ENCODE measurements around the gene FREM1. TPM values are rescaled to one million over a fixed set of nuclear protein-coding genes. Genes with fewer than 3 reads are reported as not detected.

Gene FREM1
- total RNA-seq, 1 donor from 2014 or later = 1.7 TPM

DNA sequence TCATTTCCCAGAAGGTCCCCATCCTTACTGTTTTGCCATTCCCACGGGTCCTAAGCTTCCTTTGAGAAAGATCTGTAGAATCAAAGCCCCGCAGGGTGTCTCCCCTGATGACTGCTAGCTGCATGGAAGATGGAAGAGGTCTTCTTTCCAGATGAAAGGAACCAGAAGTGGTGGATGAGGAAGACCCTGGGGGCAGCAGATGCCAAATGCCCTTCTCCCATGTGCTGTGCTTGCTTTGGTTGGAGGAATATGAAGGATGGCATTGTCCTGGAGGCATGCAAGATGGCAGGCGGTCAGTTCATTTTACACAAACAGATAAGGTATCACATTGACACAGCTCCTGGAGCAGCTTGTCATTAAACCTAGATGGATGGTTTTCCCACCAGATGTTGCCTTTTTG, 161.9 kb downstream of the FREM1 start:
- H3K27me3 Mint-ChIP-seq (ENCODE audit: unreplicated experiment) = no peaks in the 10 kb centered on the region
- TF ChIP-seq CTCF (IDR thresholded peaks at IDR 0.05; ENCODE audit: partially characterized antibody, unreplicated experiment) = no peak
- no peaks in the 10 kb centered on the region for H3K9me3 Mint-ChIP-seq (ENCODE audit: unreplicated experiment)
- no peak overlapping the region for H3K4me3 Mint-ChIP-seq (ENCODE audit: unreplicated experiment)
- no peak for DNase-seq
- H3K36me3 Mint-ChIP-seq (ENCODE audit: unreplicated experiment) = no peaks in the 10 kb centered on the region
- H3K27ac Mint-ChIP-seq (ENCODE audit: unreplicated experiment) = no peak overlapping the region
- peaks cover 10% of the 10 kb centered on the region for H3K4me1 Mint-ChIP-seq (ENCODE audit: low read depth, unreplicated experiment)

GRCh38 chr9:14747111-14747510, 163.1 kb downstream of the FREM1 start:
- H3K4me1 Mint-ChIP-seq (ENCODE audit: low read depth, unreplicated experiment) = peaks cover 10% of the 10 kb centered on the region
- H3K36me3 Mint-ChIP-seq (ENCODE audit: unreplicated experiment) = no peaks in the 10 kb centered on the region
- TF ChIP-seq CTCF (IDR thresholded peaks at IDR 0.05; ENCODE audit: partially characterized antibody, unreplicated experiment) = no peak
- H3K27me3 Mint-ChIP-seq (ENCODE audit: unreplicated experiment) = no peaks in the 10 kb centered on the region
- H3K9me3 Mint-ChIP-seq (ENCODE audit: unreplicated experiment) = no peaks in the 10 kb centered on the region
- DNase-seq = no peak
- H3K4me3 Mint-ChIP-seq (ENCODE audit: unreplicated experiment) = no peak overlapping the region
- no peak overlapping the region for H3K27ac Mint-ChIP-seq (ENCODE audit: unreplicated experiment)

DNA sequence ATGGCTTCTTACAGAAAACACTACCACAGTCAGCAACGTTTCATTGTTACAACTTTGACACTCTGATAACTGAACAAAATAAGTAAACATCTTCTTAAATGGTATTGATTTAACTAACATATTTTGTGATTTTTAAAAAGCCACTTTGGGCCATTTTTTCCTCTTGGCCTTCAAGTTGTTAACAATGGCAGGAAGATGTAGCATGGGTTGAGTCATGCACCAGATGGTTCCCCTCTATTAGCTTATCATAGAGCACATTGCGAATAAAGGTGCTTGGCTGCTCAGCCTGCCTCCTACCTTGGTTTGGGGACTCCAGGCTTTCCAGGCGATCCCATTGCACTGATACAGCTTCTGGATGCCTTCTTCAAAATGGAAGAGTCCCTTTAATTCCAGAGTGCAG, 163.6 kb downstream of the FREM1 start:
- DNase-seq = no peak
- H3K27ac Mint-ChIP-seq (ENCODE audit: unreplicated experiment) = no peak overlapping the region
- no peak overlapping the region for H3K4me3 Mint-ChIP-seq (ENCODE audit: unreplicated experiment)
- TF ChIP-seq CTCF (IDR thresholded peaks at IDR 0.05; ENCODE audit: partially characterized antibody, unreplicated experiment) = no peak
- H3K9me3 Mint-ChIP-seq (ENCODE audit: unreplicated experiment) = no peaks in the 10 kb centered on the region
- H3K36me3 Mint-ChIP-seq (ENCODE audit: unreplicated experiment) = no peaks in the 10 kb centered on the region
- peaks cover 10% of the 10 kb centered on the region for H3K4me1 Mint-ChIP-seq (ENCODE audit: low read depth, unreplicated experiment)
- H3K27me3 Mint-ChIP-seq (ENCODE audit: unreplicated experiment) = no peaks in the 10 kb centered on the region

GRCh38 chr9:14744768-14745167, 165.5 kb downstream of the FREM1 start:
- Mint-ChIP-seq H3K27me3 (ENCODE audit: unreplicated experiment) (peaks cover 2% of the 10 kb centered on the region), H3K4me3 (ENCODE audit: unreplicated experiment) (no peak overlapping the region), H3K4me1 (ENCODE audit: low read depth, unreplicated experiment) (peaks cover 8% of the 10 kb centered on the region), H3K9me3 (ENCODE audit: unreplicated experiment) (no peaks in the 10 kb centered on the region), H3K36me3 (ENCODE audit: unreplicated experiment) (no peaks in the 10 kb centered on the region), H3K27ac (ENCODE audit: unreplicated experiment) (no peak overlapping the region)
- TF ChIP-seq CTCF (IDR thresholded peaks at IDR 0.05; ENCODE audit: partially characterized antibody, unreplicated experiment) = no peak
- no peak for DNase-seq

DNA sequence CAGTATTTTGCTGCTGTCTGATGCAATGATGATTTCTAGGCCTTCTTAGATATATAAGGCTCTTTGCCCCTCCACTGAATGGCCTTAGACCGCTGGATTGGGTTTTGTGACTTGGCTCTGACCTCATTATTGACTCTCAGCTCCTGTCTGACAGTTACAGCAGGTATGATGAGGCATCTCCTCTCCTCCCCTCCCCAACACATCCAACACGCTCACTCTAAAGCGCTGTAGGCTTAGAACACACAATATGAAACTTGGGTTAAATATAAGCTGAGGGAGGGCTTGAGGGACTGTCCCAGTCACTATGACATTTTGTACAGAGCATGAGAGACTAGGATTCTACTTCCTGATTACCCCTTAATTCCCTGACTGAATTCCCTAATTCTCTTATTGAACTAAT, 168.9 kb downstream of the FREM1 start:
- no peak for TF ChIP-seq CTCF (IDR thresholded peaks at IDR 0.05; ENCODE audit: partially characterized antibody, unreplicated experiment)
- Mint-ChIP-seq H3K4me1 (ENCODE audit: low read depth, unreplicated experiment) (no peaks in the 10 kb centered on the region), H3K4me3 (ENCODE audit: unreplicated experiment) (no peak overlapping the region), H3K36me3 (ENCODE audit: unreplicated experiment) (no peaks in the 10 kb centered on the region), H3K27me3 (ENCODE audit: unreplicated experiment) (peaks cover 2% of the 10 kb centered on the region), H3K9me3 (ENCODE audit: unreplicated experiment) (no peaks in the 10 kb centered on the region), H3K27ac (ENCODE audit: unreplicated experiment) (no peak overlapping the region)
- DNase-seq = no peak
